Measurements from ENCODE around the gene NAT9.

DNA sequence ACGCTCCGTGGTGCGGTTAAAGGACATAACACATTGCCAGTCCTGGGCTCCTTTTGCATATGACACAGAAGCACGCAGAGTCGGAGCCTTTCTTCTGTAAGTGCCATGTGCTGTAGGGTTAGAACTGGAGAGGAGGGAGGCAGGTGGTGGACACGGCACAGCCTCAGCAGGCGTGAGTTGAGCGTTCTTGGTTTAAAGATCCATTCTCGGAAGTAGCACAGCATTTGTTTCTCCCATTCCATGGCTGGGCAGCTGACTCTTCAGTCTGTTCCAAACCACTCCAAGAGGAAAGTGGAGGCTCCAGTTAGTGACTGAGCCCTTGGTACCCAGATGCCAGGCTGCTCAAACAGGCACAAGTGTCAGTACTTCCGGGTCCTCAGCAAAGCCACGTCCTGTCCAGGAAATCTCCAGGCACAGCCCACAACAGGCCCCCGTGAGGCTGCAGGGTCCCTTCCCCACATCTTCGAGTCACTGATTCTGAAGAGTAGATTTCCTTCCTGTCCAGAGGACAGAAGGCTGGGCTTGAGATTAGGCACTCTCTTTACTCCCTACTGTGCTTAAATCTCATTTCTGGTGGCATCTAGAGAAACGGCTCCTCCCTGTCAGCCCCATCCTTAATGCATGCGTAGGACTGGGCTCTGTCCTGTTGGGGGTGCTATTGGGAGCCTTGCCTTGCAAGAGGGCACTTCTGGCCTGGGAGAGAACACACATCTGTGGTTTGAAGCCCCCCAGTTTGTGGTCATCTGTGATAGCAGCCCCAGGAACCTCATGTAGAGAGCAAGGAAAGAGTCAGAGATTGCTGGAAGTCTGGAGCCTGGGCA lies 39.6 kb upstream of the NAT9 start:
- TF ChIP-seq, protein P1, sequence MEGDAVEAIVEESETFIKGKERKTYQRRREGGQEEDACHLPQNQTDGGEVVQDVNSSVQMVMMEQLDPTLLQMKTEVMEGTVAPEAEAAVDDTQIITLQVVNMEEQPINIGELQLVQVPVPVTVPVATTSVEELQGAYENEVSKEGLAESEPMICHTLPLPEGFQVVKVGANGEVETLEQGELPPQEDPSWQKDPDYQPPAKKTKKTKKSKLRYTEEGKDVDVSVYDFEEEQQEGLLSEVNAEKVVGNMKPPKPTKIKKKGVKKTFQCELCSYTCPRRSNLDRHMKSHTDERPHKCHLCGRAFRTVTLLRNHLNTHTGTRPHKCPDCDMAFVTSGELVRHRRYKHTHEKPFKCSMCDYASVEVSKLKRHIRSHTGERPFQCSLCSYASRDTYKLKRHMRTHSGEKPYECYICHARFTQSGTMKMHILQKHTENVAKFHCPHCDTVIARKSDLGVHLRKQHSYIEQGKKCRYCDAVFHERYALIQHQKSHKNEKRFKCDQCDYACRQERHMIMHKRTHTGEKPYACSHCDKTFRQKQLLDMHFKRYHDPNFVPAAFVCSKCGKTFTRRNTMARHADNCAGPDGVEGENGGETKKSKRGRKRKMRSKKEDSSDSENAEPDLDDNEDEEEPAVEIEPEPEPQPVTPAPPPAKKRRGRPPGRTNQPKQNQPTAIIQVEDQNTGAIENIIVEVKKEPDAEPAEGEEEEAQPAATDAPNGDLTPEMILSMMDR (IDR thresholded peaks at IDR 0.05 in 8 of 11, conservative IDR thresholded peaks at IDR 0.05 in 3 of 11), result no peak
- no peak for TF ChIP-seq POLR2A (IDR thresholded peaks at IDR 0.05)

Data from spleen (tissue), 7 donors.